Measurements from ENCODE around the gene RIOK1.
"Not testable (repeated sequence)": the region's sequence is repeated elsewhere in the genome, so short reads cannot be mapped to it uniquely, and the experiment has no call there.

Gene RIOK1

GRCh38 chr6:7441048-7441775 is 51.6 kb downstream of the RIOK1 start:
- DNase-seq (ENCODE audit: low read depth): no peak

- DNase-seq (ENCODE audit: low read depth): no peak
These were observed 52.9 kb downstream of the RIOK1 start for GRCh38 chr6:7442467-7442866.

GRCh38 chr6:7445101-7445500 is 55.5 kb downstream of the RIOK1 start:
- DNase-seq (ENCODE audit: low read depth): no peak

GRCh38 chr6:7445885-7446461 is 56.4 kb downstream of the RIOK1 start:
- no peak for DNase-seq (ENCODE audit: low read depth)

GRCh38 chr6:7446619-7447325 is 57.2 kb downstream of the RIOK1 start:
- DNase-seq (ENCODE audit: low read depth): no peak

GRCh38 chr6:7448232-7448631 is 58.6 kb downstream of the RIOK1 start:
- DNase-seq (ENCODE audit: low read depth): no peak

- DNase-seq (ENCODE audit: low read depth): no peak
These were observed 59.4 kb downstream of the RIOK1 start for GRCh38 chr6:7449018-7449417.

- DNase-seq (ENCODE audit: low read depth): no peak
These were observed 61.7 kb downstream of the RIOK1 start for GRCh38 chr6:7451326-7451725.

GRCh38 chr6:7452898-7453297 is 63.3 kb downstream of the RIOK1 start:
- DNase-seq (ENCODE audit: low read depth): no peak

GRCh38 chr6:7454696-7455358 is 65.2 kb downstream of the RIOK1 start:
- no peak for DNase-seq (ENCODE audit: low read depth)

GRCh38 chr6:7456302-7456701 is 66.7 kb downstream of the RIOK1 start:
- DNase-seq (ENCODE audit: low read depth): not testable (repeated sequence)

- DNase-seq (ENCODE audit: low read depth): no peak
These were observed 71.8 kb downstream of the RIOK1 start for GRCh38 chr6:7461416-7461815.

- no peak for DNase-seq (ENCODE audit: low read depth)
These were observed 74.2 kb downstream of the RIOK1 start for GRCh38 chr6:7463785-7464184.

- DNase-seq (ENCODE audit: low read depth): no peak
These were observed 77.6 kb downstream of the RIOK1 start for GRCh38 chr6:7467007-7467897.

All from stimulated activated CD4-positive, alpha-beta T cell treated with anti-CD3 and anti-CD28 coated beads, Interleukin-2, amount 100 ng/mL, for 4 hours (primary cell).